Measurements from ENCODE around the gene FBN1. TPM values are rescaled to one million over a fixed set of nuclear protein-coding genes. Genes with fewer than 3 reads are reported as not detected.

FBN1 gene
- total and polyA plus RNA-seq, 10 of the 15 experiments (the other 5 are each of a cell fraction or from before 2014, with no cell fraction given) = 2.2 to 15.3 (median 7.0) TPM

GRCh38 chr15:48578965-48579364 is 66.5 kb downstream of the FBN1 start:
- ChIA-PET RAD21 (ENCODE audit: unreplicated experiment) (no interaction called here), POLR2A (no interaction called here), CTCF (interaction anchor here (0.6 to 1.4 kb wide), 4 partner anchors 18 to 337 kb away, joined by 3 to 5 read pairs (median 4); no protein-coding TSS in a partner anchor), SMC1A (ENCODE audit: uncharacterized antibody, unreplicated experiment) (interaction anchor here (0.8 to 1.7 kb wide), 10 partner anchors 8 to 62 kb away, joined by 3 to 14 read pairs (median 4); no protein-coding TSS in a partner anchor)
- Histone ChIP-seq H4K20me1 (ENCODE audit: control insufficient read depth, insufficient read depth) (no peaks in the 10 kb centered on the region), H3K27me3 (replicated peaks in 1 of 2; ENCODE audit: control insufficient read depth in 2 of 2, insufficient read depth in 2 of 2, low read length in 1 of 2) (no peaks in the 10 kb centered on the region), H3K79me2 (ENCODE audit: control insufficient read depth, insufficient read depth, low read length) (no peaks in the 10 kb centered on the region), H3K27ac (ENCODE audit: control insufficient read depth, insufficient read depth) (no peak overlapping the region), H3K4me3 (no peak overlapping the region), H3K9me3 (replicated peaks; ENCODE audit: control insufficient read depth, insufficient read depth, low read length) (no peaks in the 10 kb centered on the region), H3K4me2 (ENCODE audit: control insufficient read depth, insufficient read depth) (no peak overlapping the region), H2AFZ (ENCODE audit: control insufficient read depth, low read depth, low read length) (no peak overlapping the region), H3K9ac (ENCODE audit: control insufficient read depth, insufficient read depth, low read length) (no peak overlapping the region), H3K4me1 (ENCODE audit: control insufficient read depth, insufficient read depth, low read length) (no peaks in the 10 kb centered on the region), H3K36me3 (ENCODE audit: control insufficient read depth in 2 of 2, insufficient read depth in 2 of 2, low read length in 1 of 2) (no peaks in the 10 kb centered on the region)
- intact Hi-C loops (cut with micrococcal nuclease; ENCODE audit: unreplicated experiment) = no loop called here
- no peak for TF ChIP-seq NR2F1 (conservative IDR thresholded peaks at IDR 0.05)
- no peak for TF ChIP-seq NKRF (conservative IDR thresholded peaks at IDR 0.05)
- no peak for TF ChIP-seq SRF (IDR thresholded peaks at IDR 0.05; ENCODE audit: low read depth in 2 of 2, low read length in 2 of 2)
- TF ChIP-seq, protein P1, sequence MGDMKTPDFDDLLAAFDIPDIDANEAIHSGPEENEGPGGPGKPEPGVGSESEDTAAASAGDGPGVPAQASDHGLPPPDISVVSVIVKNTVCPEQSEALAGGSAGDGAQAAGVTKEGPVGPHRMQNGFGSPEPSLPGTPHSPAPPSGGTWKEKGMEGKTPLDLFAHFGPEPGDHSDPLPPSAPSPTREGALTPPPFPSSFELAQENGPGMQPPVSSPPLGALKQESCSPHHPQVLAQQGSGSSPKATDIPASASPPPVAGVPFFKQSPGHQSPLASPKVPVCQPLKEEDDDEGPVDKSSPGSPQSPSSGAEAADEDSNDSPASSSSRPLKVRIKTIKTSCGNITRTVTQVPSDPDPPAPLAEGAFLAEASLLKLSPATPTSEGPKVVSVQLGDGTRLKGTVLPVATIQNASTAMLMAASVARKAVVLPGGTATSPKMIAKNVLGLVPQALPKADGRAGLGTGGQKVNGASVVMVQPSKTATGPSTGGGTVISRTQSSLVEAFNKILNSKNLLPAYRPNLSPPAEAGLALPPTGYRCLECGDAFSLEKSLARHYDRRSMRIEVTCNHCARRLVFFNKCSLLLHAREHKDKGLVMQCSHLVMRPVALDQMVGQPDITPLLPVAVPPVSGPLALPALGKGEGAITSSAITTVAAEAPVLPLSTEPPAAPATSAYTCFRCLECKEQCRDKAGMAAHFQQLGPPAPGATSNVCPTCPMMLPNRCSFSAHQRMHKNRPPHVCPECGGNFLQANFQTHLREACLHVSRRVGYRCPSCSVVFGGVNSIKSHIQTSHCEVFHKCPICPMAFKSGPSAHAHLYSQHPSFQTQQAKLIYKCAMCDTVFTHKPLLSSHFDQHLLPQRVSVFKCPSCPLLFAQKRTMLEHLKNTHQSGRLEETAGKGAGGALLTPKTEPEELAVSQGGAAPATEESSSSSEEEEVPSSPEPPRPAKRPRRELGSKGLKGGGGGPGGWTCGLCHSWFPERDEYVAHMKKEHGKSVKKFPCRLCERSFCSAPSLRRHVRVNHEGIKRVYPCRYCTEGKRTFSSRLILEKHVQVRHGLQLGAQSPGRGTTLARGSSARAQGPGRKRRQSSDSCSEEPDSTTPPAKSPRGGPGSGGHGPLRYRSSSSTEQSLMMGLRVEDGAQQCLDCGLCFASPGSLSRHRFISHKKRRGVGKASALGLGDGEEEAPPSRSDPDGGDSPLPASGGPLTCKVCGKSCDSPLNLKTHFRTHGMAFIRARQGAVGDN (IDR thresholded peaks at IDR 0.05) = no peak
- TF ChIP-seq, protein P2, sequence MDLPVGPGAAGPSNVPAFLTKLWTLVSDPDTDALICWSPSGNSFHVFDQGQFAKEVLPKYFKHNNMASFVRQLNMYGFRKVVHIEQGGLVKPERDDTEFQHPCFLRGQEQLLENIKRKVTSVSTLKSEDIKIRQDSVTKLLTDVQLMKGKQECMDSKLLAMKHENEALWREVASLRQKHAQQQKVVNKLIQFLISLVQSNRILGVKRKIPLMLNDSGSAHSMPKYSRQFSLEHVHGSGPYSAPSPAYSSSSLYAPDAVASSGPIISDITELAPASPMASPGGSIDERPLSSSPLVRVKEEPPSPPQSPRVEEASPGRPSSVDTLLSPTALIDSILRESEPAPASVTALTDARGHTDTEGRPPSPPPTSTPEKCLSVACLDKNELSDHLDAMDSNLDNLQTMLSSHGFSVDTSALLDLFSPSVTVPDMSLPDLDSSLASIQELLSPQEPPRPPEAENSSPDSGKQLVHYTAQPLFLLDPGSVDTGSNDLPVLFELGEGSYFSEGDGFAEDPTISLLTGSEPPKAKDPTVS (IDR thresholded peaks at IDR 0.05; ENCODE audit: low read depth, low read length) = no peak
- TF ChIP-seq NR2C2 (IDR thresholded peaks at IDR 0.05; ENCODE audit: borderline replicate concordance, control insufficient read depth, insufficient read length, low read depth) = no peak
- TF ChIP-seq, protein P3, sequence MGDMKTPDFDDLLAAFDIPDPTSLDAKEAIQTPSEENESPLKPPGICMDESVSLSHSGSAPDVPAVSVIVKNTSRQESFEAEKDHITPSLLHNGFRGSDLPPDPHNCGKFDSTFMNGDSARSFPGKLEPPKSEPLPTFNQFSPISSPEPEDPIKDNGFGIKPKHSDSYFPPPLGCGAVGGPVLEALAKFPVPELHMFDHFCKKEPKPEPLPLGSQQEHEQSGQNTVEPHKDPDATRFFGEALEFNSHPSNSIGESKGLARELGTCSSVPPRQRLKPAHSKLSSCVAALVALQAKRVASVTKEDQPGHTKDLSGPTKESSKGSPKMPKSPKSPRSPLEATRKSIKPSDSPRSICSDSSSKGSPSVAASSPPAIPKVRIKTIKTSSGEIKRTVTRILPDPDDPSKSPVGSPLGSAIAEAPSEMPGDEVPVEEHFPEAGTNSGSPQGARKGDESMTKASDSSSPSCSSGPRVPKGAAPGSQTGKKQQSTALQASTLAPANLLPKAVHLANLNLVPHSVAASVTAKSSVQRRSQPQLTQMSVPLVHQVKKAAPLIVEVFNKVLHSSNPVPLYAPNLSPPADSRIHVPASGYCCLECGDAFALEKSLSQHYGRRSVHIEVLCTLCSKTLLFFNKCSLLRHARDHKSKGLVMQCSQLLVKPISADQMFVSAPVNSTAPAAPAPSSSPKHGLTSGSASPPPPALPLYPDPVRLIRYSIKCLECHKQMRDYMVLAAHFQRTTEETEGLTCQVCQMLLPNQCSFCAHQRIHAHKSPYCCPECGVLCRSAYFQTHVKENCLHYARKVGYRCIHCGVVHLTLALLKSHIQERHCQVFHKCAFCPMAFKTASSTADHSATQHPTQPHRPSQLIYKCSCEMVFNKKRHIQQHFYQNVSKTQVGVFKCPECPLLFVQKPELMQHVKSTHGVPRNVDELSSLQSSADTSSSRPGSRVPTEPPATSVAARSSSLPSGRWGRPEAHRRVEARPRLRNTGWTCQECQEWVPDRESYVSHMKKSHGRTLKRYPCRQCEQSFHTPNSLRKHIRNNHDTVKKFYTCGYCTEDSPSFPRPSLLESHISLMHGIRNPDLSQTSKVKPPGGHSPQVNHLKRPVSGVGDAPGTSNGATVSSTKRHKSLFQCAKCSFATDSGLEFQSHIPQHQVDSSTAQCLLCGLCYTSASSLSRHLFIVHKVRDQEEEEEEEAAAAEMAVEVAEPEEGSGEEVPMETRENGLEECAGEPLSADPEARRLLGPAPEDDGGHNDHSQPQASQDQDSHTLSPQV (IDR thresholded peaks at IDR 0.05) = no peak
- DNase-seq (ENCODE audit: low read depth, low spot score) (no peak), FAIRE-seq (no peak), ATAC-seq (no peak)
- WGBS (ENCODE audit: insufficient coverage, insufficient replicate concordance, low lambda C conversion rate, missing lambda C conversion rate) = 70% methylated on average over 2 of the region's 2 CpGs
- in situ Hi-C loops (cut with MboI) = no loop called here
- BruUV-seq (replicated peaks) = no TSS peak
